ENCODE measurements around the gene LIPC. TPM values are rescaled to one million over a fixed set of nuclear protein-coding genes. Genes with fewer than 3 reads are reported as not detected.

The LIPC gene
- total and polyA plus RNA-seq, 9 of the 15 experiments (the other 6 are each of a cell fraction or from before 2014, with no cell fraction given) = 0.07 to 0.41 (median 0.11) TPM; not detected in 2

DNA sequence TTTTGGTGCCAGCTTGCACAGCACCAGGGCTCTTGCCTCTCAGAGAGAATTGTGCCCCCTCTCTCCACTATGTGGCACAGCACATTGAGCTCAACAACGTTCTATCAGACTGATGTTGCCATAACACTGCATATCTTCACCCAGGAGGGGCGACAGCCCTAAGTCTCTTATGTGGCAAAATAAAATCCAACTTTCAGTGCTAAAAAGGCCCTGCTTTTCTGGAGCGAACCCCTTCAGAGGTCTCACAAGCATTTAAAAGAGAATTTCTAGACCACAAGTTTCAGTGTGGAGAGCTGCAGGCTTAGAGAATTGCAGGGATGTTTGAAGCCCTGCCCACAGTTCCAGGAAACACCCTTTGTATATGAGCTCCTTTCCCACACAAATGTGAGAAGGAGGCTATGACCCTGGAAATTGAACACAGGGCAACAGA, 85.5 kb downstream of the LIPC start:
- Histone ChIP-seq H3K27me3 (ENCODE audit: control insufficient read depth in 2 of 2, insufficient read depth in 2 of 2, low read length in 2 of 2) (no peaks in the 10 kb centered on the region), H3K79me2 (ENCODE audit: control insufficient read depth, insufficient read depth, low read length) (no peaks in the 10 kb centered on the region), H3K27ac (ENCODE audit: extremely low read depth, low read depth, low read length) (peak overlapping the region; percentile 65; the same call in 1 of the 3 replicates), H3K36me3 (ENCODE audit: control insufficient read depth, insufficient read depth, low read length) (no peaks in the 10 kb centered on the region), H2AFZ (ENCODE audit: low read depth, low read length) (peak overlapping the region; percentile 91), H3K9ac (ENCODE audit: insufficient read depth in 1 of 2, low read depth in 2 of 2, low read length in 2 of 2) (peak overlapping the region in 1 of 2 experiments; percentile 31; a peak in 2 of 4 replicates), H3K9me1 (ENCODE audit: control insufficient read depth, insufficient read depth, low read length) (no peaks in the 10 kb centered on the region), H3K9me3 (replicated peaks; ENCODE audit: control insufficient read depth, insufficient read depth, low read depth, low read length) (no peaks in the 10 kb centered on the region), H4K20me1 (replicated peaks; ENCODE audit: control insufficient read depth, insufficient read depth, low read length) (no peaks in the 10 kb centered on the region), H3K4me2 (ENCODE audit: insufficient read depth, low read length) (no peak overlapping the region), H3K4me1 (replicated peaks in 1 of 2; ENCODE audit: control insufficient read depth in 2 of 2, insufficient read depth in 2 of 2, low read length in 2 of 2) (peaks cover 28 to 53% of the 10 kb centered on the region in 2 experiments), H3K4me3 (no peak overlapping the region)
- ATAC-seq (no peak), DNase-seq (ENCODE audit: extremely low read depth in 1 of 4, low spot score in 3 of 4) (peak in 1 of 4 experiments; percentile 24), FAIRE-seq (no peak)
- in situ Hi-C loops (cut with MboI) = no loop called here
- intact Hi-C loops (cut with micrococcal nuclease) = no loop called here
- WGBS (ENCODE audit: insufficient coverage, low coverage, missing lambda C conversion rate) = 54% methylated on average over 3 of the region's 3 CpGs
- ChIA-PET POLR2A (interaction anchor here (1.2 kb wide), 2 partner anchors 11 to 30 kb away, joined by 3 to 5 read pairs; no protein-coding TSS in a partner anchor), CTCF (ENCODE audit: low intra/inter-chr PET ratio) (no interaction called here)
- no TSS peak for BruUV-seq (replicated peaks)
- TF ChIP-seq TAL1 (IDR thresholded peaks at IDR 0.05) (no peak), PHB (CRISPR knock-in tag; IDR thresholded peaks at IDR 0.05) (no peak), ZSCAN32 (CRISPR knock-in tag; IDR thresholded peaks at IDR 0.05) (no peak), YY1 (IDR thresholded peaks at IDR 0.05; ENCODE audit: borderline replicate concordance in 1 of 3, control insufficient read depth in 1 of 3, extremely low read depth in 1 of 3, insufficient read depth in 3 of 3, insufficient read length in 1 of 3, insufficient replicate concordance in 2 of 3, low read depth in 1 of 3, low read length in 2 of 3) (no peak)
- TF ChIP-seq, protein P1, sequence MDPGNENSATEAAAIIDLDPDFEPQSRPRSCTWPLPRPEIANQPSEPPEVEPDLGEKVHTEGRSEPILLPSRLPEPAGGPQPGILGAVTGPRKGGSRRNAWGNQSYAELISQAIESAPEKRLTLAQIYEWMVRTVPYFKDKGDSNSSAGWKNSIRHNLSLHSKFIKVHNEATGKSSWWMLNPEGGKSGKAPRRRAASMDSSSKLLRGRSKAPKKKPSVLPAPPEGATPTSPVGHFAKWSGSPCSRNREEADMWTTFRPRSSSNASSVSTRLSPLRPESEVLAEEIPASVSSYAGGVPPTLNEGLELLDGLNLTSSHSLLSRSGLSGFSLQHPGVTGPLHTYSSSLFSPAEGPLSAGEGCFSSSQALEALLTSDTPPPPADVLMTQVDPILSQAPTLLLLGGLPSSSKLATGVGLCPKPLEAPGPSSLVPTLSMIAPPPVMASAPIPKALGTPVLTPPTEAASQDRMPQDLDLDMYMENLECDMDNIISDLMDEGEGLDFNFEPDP (CRISPR knock-in tag; IDR thresholded peaks at IDR 0.05) = no peak
- TF ChIP-seq, protein P2, sequence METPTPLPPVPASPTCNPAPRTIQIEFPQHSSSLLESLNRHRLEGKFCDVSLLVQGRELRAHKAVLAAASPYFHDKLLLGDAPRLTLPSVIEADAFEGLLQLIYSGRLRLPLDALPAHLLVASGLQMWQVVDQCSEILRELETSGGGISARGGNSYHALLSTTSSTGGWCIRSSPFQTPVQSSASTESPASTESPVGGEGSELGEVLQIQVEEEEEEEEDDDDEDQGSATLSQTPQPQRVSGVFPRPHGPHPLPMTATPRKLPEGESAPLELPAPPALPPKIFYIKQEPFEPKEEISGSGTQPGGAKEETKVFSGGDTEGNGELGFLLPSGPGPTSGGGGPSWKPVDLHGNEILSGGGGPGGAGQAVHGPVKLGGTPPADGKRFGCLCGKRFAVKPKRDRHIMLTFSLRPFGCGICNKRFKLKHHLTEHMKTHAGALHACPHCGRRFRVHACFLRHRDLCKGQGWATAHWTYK (CRISPR knock-in tag; IDR thresholded peaks at IDR 0.05) = no peak
